Ovary (tissue), 9 donors: Measurements from ENCODE around the gene CENPV. TPM values are rescaled to one million over a fixed set of nuclear protein-coding genes. Genes with fewer than 3 reads are reported as not detected.
"Not testable (repeated sequence)": the region's sequence is repeated elsewhere in the genome, so short reads cannot be mapped to it uniquely, and the experiment has no call there.

Experiments used
- DNase-seq, 5 donors: peaks; one replicate each; pipeline ENCODE4 v3.0.0-alpha.2; 2019 to 2020
- H3K27ac ChIP-seq, 2 donors: fragments of 200-600 bp; one replicate each; pipeline versions ENCODE4 v1.5.1 to v1.8.0; 2019 to 2022
- H3K27me3 ChIP-seq: fragments of 200-600 bp; one replicate; pipeline ENCODE4 v1.8.0; 2022
- H3K36me3 ChIP-seq: fragments of 200-600 bp; sonication (generic); one replicate; pipeline ENCODE4 v1.5.1; 2019
- H3K4me1 ChIP-seq: one replicate; pipeline ENCODE4 v1.8.1; 2013; ENCODE audit warnings: mild to moderate bottlenecking, moderate library complexity; ENCODE audit not compliant: insufficient read depth
- H3K4me3 ChIP-seq: fragments of 200-600 bp; sonication (generic); one replicate; pipeline ENCODE4 v1.5.1; 2017
- H3K9me3 ChIP-seq, 2 donors: fragments of 200-600 bp in 1 of 2; sonication (generic) in 1 of 2; one replicate each; pipeline versions ENCODE4 v1.5.1 to v1.8.1; 2013 to 2019; ENCODE audit warnings: mild to moderate bottlenecking in 1 of 2, moderate library complexity in 1 of 2
- EP300 ChIP-seq: sonication (generic); formaldehyde crosslinking; IDR thresholded peaks from one replicate; pipeline ENCODE4 v1.6.1; 2017; ENCODE audit warnings: antibody characterized with exemption
- POLR2A ChIP-seq: fragments of 450-650 bp; IDR thresholded peaks from one replicate; pipeline ENCODE4 v1.6.1; 2017; ENCODE audit warnings: antibody characterized with exemption, mild to moderate bottlenecking, moderate library complexity
- WGBS, 3 donors: extraction: QIAGEN DNeasy Blood & Tissue Kit in 1 of 3; methylation state at CpG; one replicate each; pipeline versions ENCODE4 v1.1.5 to v1.1.7; 2013 to 2017; 5-methylcytosine and 5-hydroxymethylcytosine counted together
- intact Hi-C, 4 donors: fragments of 100-400 bp; cut with DNase I; formaldehyde crosslinking; loops; one replicate each; pipeline versions ENCODE4 v1.11.0 to v1.15.1; 2022 to 2023
- polyA plus RNA-seq, 2 donors: library from polyadenylated mRNA; stranded (reverse); fragments of 200-250 nt in 1 of 2; fragments of 350-450 nt in 1 of 2; fragmentation: Illumina TruSeq in 1 of 2; extraction: RNeasy Lipid Tissue Mini Kit (QIAGEN cat#74804) in 1 of 2; gene quantifications; one replicate each; pipeline ENCODE4 v1.2.3, GENCODE V29; 2013 to 2014
- total RNA-seq, 7 donors: library from RNA; depleted of rRNA in 2 of 7; stranded (reverse); fragments of >200 nt in 2 of 7; fragmentation: NEBNext Ultra II Directional in 3 of 7; extraction: Animal tissue kit (Norgen Biotek cat#: 25700) in 3 of 7; gene quantifications; one replicate each; pipeline versions ENCODE4 v1.1.0 to v1.2.4, GENCODE V29; 2016 to 2023
- TF ChIP-seq, protein P1 (sequence below), 3 donors: fragments of 450-650 bp in 2 of 3; fragments of 200-600 bp in 1 of 3; IDR thresholded peaks; one replicate each; pipeline versions ENCODE4 v1.5.1 to v1.8.0; 2016 to 2022; ENCODE audit warnings: antibody characterized with exemption in 3 of 3, mild to moderate bottlenecking in 1 of 3
- donor health status: DM: no; HTN: no; CAD: no; lungs with moderate emphysema.
- donor health status: DM: no; HTN: no; CAD: no.
- donor health status: Bipolar disorder and iron deficiency.
- donor health status: DM: yes; HTN: yes; CAD: no.
- donor health status: DM: no; HTN: no; CAD: no.
- donor health status: DM: yes; HTN: yes; CAD: no.

The CENPV gene
- total and polyA plus RNA-seq, 9 donors: 18.8 to 38.9 (median 33.2) TPM

DNA sequence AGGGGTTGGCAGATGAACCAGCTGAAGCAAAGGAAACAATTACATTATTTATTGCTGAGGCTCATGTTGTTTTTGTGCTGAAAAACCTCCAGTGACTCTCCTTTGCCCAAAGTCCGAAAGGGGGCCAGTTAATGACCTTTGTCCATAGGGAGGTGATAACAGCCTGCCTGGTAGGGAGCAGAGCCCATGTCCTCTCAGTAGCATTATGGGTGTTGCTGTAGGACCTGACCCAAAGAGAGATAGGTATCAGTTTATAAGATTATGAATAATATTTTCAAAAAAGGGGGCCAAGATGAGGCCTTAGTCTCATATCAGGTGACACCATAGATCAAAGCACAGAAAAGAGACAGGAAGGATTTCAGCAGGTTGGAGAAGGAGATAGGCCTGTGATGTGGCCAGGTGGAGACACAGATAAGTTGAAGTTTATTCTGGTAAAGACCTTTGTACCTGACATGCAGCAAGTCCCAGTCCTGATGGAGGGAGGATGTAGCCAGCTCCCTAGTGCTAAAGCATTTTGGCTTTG is 55.1 kb downstream of the CENPV start:
- Histone ChIP-seq H3K4me3 (no peak overlapping the region), H3K36me3 (no peaks in the 10 kb centered on the region), H3K4me1 (peaks cover 5% of the 10 kb centered on the region), H3K27me3 (no peaks in the 10 kb centered on the region), H3K27ac (no peak overlapping the region), H3K9me3 (no peaks in the 10 kb centered on the region)
- TF ChIP-seq POLR2A (no peak), EP300 (no peak)
- TF ChIP-seq, protein P1, sequence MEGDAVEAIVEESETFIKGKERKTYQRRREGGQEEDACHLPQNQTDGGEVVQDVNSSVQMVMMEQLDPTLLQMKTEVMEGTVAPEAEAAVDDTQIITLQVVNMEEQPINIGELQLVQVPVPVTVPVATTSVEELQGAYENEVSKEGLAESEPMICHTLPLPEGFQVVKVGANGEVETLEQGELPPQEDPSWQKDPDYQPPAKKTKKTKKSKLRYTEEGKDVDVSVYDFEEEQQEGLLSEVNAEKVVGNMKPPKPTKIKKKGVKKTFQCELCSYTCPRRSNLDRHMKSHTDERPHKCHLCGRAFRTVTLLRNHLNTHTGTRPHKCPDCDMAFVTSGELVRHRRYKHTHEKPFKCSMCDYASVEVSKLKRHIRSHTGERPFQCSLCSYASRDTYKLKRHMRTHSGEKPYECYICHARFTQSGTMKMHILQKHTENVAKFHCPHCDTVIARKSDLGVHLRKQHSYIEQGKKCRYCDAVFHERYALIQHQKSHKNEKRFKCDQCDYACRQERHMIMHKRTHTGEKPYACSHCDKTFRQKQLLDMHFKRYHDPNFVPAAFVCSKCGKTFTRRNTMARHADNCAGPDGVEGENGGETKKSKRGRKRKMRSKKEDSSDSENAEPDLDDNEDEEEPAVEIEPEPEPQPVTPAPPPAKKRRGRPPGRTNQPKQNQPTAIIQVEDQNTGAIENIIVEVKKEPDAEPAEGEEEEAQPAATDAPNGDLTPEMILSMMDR (IDR thresholded peaks at IDR 0.05): no peak
- intact Hi-C loops: no loop called here
- DNase-seq: no peak
- WGBS, 3 donors: 89 to 97% (median 96%) methylated on average over 1 of the region's 1 CpG

DNA sequence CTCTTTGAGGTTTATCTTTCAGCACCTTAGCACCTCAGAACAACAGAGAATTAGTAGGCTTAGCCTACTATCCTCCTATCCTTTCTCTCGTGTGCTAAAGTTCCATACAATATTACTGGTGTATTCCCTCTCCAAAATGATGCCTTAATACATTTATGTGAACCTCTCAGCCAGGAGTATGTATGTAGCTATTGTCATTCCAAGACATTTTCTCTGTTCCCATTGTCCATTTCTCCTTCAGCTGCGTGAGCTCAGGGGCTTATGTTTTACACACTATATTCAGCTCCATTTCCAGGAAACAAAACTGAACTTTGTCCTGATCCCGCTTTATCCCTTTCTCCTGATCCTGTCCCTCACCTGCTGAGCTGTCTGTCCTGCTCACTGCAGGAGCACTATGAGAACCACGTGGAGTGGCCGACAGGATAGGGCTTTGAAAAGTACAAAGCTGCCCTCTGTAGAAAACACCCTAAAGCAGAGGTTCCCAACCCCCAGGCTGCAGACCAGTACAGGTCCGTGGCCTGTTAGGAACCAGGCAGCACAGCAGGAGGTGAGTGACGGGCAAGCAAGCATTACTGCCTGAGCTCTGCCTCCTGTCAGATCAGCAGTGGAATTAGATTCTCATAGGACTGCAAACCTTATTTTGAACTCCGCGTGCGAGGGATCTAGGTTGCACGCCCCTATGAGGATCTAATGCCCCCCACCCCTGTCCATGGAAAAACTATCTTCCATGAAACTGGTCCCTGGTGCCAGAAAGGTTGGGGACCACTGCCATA is 55.7 kb downstream of the CENPV start:
- H3K9me3 ChIP-seq: no peaks in the 10 kb centered on the region
- 82 to 84% (median 82%) methylated on average over 11 of the region's 11 CpGs for WGBS, 3 donors
- no peaks in the 10 kb centered on the region for H3K27me3 ChIP-seq
- no peak overlapping the region for H3K4me3 ChIP-seq
- intact Hi-C loops: no loop called here
- peak in 1 of 5 donors; percentile 3 for DNase-seq
- H3K27ac ChIP-seq: no peak overlapping the region
- TF ChIP-seq EP300 (no peak), POLR2A (no peak)
- TF ChIP-seq, protein P1 (IDR thresholded peaks at IDR 0.05): no peak
- H3K4me1 ChIP-seq: no peaks in the 10 kb centered on the region
- no peaks in the 10 kb centered on the region for H3K36me3 ChIP-seq

DNA sequence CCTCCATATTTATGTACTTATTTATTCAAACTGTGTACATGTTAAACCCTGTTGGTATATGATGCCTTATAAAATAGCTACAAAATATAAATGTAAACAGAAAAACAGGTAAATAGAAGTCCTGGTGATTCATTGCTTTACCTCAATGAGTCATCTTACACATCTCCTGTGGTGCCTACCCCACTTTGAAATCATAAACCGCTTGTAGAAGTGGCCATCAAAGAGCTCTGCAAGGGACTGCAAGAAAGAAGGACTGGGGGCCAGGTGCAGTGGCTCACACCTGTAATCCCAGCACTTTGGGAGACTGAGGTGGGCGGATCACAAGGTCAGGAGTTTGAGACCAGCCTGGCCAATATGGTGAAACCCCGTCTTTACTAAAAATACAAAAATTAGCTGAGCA is 57.2 kb downstream of the CENPV start:
- WGBS, 3 donors: 92 to 97% (median 96%) methylated on average over 3 of the region's 3 CpGs
- H3K4me3 ChIP-seq, H3K36me3 ChIP-seq, DNase-seq, H3K4me1 ChIP-seq, H3K27ac ChIP-seq, intact Hi-C loops, H3K27me3 ChIP-seq, H3K9me3 ChIP-seq: not testable (repeated sequence)

DNA sequence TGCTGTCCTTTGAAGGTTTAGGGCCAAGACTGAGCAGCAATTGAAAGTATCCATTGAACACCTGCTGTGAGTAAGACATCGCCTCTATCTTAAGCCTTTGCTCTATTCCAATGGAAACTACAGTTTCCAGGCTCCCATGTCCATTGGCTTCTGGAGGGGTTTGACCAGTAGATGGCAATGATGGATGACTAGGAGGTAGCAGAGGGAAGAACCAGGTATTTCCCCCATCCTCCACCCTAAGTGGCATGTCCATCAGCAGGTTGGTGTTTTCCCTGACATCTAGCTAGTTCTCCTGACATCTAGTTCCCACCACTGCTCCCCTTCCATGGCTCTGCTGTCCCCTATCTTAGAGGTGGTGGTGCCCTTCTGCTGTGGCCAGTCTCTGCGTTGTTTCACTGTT is 58.7 kb downstream of the CENPV start:
- DNase-seq: no peak
- WGBS, 3 donors: 90 to 98% (median 94%) methylated on average over 2 of the region's 2 CpGs
- H3K4me1 ChIP-seq: no peaks in the 10 kb centered on the region
- no peaks in the 10 kb centered on the region for H3K27me3 ChIP-seq
- H3K4me3 ChIP-seq: no peak overlapping the region
- TF ChIP-seq POLR2A: no peak
- no peak for TF ChIP-seq EP300
- TF ChIP-seq, protein P1 (IDR thresholded peaks at IDR 0.05): no peak
- H3K27ac ChIP-seq: no peak overlapping the region
- H3K36me3 ChIP-seq: no peaks in the 10 kb centered on the region
- H3K9me3 ChIP-seq: no peaks in the 10 kb centered on the region
- intact Hi-C loops: no loop called here

DNA sequence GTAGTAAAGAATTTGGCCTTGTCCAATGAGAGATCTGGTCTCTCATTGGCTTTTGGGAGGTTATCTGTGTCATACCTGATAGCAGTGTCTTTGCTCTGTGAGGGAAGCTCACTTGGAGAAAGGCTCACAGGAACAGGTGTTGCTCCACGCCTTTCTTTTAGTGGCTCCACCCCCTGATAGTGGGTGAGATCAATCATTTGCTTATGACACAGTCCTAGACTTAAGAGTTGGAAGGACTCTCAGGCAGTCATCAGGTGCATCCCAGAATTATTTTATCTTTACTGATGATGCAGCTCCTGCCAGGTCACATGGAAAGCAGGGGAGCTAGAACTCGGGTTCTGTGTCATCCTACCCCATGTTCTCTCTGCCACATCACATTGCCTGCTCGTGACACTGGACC is 59.3 kb downstream of the CENPV start:
- Histone ChIP-seq H3K9me3 (no peaks in the 10 kb centered on the region), H3K27me3 (no peaks in the 10 kb centered on the region), H3K4me3 (no peak overlapping the region), H3K4me1 (no peaks in the 10 kb centered on the region), H3K36me3 (no peaks in the 10 kb centered on the region), H3K27ac (no peak overlapping the region)
- WGBS, 3 donors: 87 to 94% (median 93%) methylated on average over 3 of the region's 3 CpGs
- no peak for DNase-seq
- TF ChIP-seq, protein P1 (IDR thresholded peaks at IDR 0.05): no peak
- TF ChIP-seq EP300 (no peak), POLR2A (no peak)
- intact Hi-C loops: no loop called here
